ENCODE measurements around the gene PRM3. TPM values are rescaled to one million over a fixed set of nuclear protein-coding genes. Genes with fewer than 3 reads are reported as not detected.

PRM3 gene
- total and polyA plus RNA-seq, 12 donors: not detected

- no peaks in the 10 kb centered on the region for H3K9me3 ChIP-seq
- H3K4me1 ChIP-seq: peaks cover 0 to 65% (median 9%) of the 10 kb centered on the region in 9 donors
- no peaks in the 10 kb centered on the region for H3K36me3 ChIP-seq
- H3K27me3 ChIP-seq: peaks cover 0 to 9% (median 0%) of the 10 kb centered on the region in 7 donors
- H3K27ac ChIP-seq: no peak overlapping the region
- no peak for TF ChIP-seq CTCF (IDR thresholded peaks at IDR 0.05)
- no peak overlapping the region for H3K4me3 ChIP-seq
- WGBS, 2 donors: 75 to 83% methylated on average over 5 of the region's 5 CpGs
- DNase-seq (no peak), ATAC-seq (no peak)
- intact Hi-C loops (cut with DNase I): loop anchor here in 1 of 10 donors (10.0 kb wide), 1 partner anchor 61 kb away; no protein-coding TSS in a partner anchor
These were observed 37.8 kb downstream of the PRM3 start for GRCh38 chr16:11235703-11235991.

- no peak overlapping the region for H3K4me3 ChIP-seq
- no peaks in the 10 kb centered on the region for H3K36me3 ChIP-seq
- no peak for DNase-seq
- H3K27ac ChIP-seq: peak overlapping the region in 1 of 10 donors; percentile 89
- peaks cover 0 to 9% (median 0%) of the 10 kb centered on the region in 7 donors for H3K27me3 ChIP-seq
- H3K9me3 ChIP-seq: no peaks in the 10 kb centered on the region
- peak in 2 of 8 donors; percentile 34 to 65 for ATAC-seq
- no peak for TF ChIP-seq CTCF (IDR thresholded peaks at IDR 0.05)
- WGBS, 2 donors: 83 to 84% methylated on average over 13 of the region's 13 CpGs
- H3K4me1 ChIP-seq: peaks cover 0 to 59% (median 9%) of the 10 kb centered on the region in 9 donors
- intact Hi-C loops (cut with DNase I): loop anchor here in 2 of 10 donors (5.0 to 10.0 kb wide), 2 partner anchors 53 to 60 kb away; no protein-coding TSS in a partner anchor
These were observed 38.3 kb downstream of the PRM3 start for GRCh38 chr16:11234884-11235702.

GRCh38 chr16:11233727-11234376, 39.6 kb downstream of the PRM3 start:
- WGBS, 2 donors: 89 to 93% methylated on average over 8 of the region's 8 CpGs
- Histone ChIP-seq H3K4me1 (peaks cover 0 to 56% (median 9%) of the 10 kb centered on the region in 9 donors), H3K27me3 (peaks cover 0 to 9% (median 0%) of the 10 kb centered on the region in 7 donors), H3K27ac (peak overlapping the region in 1 of 10 donors; percentile 89), H3K9me3 (no peaks in the 10 kb centered on the region), H3K36me3 (no peaks in the 10 kb centered on the region), H3K4me3 (peak overlapping the region in 1 of 10 donors; percentile 32)
- no peak for ATAC-seq
- DNase-seq: no peak
- intact Hi-C loops (cut with DNase I): loop anchor here in 2 of 10 donors (5.0 to 10.0 kb wide), 2 partner anchors 52 to 59 kb away; no protein-coding TSS in a partner anchor
- TF ChIP-seq CTCF (IDR thresholded peaks at IDR 0.05): no peak

Measured in heart right ventricle (tissue), 16 donors.